Neutrophil (primary cell): ENCODE measurements around the gene CHAC1.

ENCODE experiments used
- H3K27ac ChIP-seq: fragments of 200-600 bp; sonication (generic); 2 replicates; pipeline ENCODE4 v1.5.1; 2016; ENCODE audit warnings: mild to moderate bottlenecking, moderate library complexity
- H3K27me3 ChIP-seq: fragments of 200-600 bp; sonication (generic); 2 replicates; pipeline ENCODE4 v1.6.0; 2016; ENCODE audit warnings: mild to moderate bottlenecking
- H3K36me3 ChIP-seq: fragments of 200-600 bp; sonication (generic); 2 replicates; pipeline ENCODE4 v1.5.1; 2017
- H3K4me1 ChIP-seq, 2 experiments: fragments of 200-600 bp in 1 of 2; sonication (generic) in 1 of 2; 1 replicate in 1 of 2; 2 replicates in 1 of 2; pipeline versions ENCODE4 v1.5.1 to v1.6.1; 2013 to 2016; ENCODE audit warnings: low read depth in 1 of 2, low read length in 1 of 2, mild to moderate bottlenecking in 1 of 2, moderate library complexity in 1 of 2; ENCODE audit not compliant: control insufficient read depth in 1 of 2, insufficient read depth in 1 of 2
- H3K4me3 ChIP-seq, 2 experiments: fragments of 200-600 bp in 1 of 2; sonication (generic) in 1 of 2; 1 replicate in 1 of 2; 2 replicates in 1 of 2; pipeline ENCODE4 v1.5.1; 2013 to 2016; ENCODE audit warnings: low read depth in 1 of 2, low read length in 1 of 2, mild to moderate bottlenecking in 1 of 2, moderate library complexity in 1 of 2
- H3K9me3 ChIP-seq: fragments of 200-600 bp; sonication (generic); 2 replicates; pipeline ENCODE4 v1.5.1; 2016
- TF ChIP-seq, protein P1 (sequence below): fragments of 200-600 bp; sonication (generic); IDR thresholded peaks from 2 replicates; pipeline ENCODE4 v1.5.1; 2016; ENCODE audit warnings: antibody characterized with exemption

Gene CHAC1

DNA sequence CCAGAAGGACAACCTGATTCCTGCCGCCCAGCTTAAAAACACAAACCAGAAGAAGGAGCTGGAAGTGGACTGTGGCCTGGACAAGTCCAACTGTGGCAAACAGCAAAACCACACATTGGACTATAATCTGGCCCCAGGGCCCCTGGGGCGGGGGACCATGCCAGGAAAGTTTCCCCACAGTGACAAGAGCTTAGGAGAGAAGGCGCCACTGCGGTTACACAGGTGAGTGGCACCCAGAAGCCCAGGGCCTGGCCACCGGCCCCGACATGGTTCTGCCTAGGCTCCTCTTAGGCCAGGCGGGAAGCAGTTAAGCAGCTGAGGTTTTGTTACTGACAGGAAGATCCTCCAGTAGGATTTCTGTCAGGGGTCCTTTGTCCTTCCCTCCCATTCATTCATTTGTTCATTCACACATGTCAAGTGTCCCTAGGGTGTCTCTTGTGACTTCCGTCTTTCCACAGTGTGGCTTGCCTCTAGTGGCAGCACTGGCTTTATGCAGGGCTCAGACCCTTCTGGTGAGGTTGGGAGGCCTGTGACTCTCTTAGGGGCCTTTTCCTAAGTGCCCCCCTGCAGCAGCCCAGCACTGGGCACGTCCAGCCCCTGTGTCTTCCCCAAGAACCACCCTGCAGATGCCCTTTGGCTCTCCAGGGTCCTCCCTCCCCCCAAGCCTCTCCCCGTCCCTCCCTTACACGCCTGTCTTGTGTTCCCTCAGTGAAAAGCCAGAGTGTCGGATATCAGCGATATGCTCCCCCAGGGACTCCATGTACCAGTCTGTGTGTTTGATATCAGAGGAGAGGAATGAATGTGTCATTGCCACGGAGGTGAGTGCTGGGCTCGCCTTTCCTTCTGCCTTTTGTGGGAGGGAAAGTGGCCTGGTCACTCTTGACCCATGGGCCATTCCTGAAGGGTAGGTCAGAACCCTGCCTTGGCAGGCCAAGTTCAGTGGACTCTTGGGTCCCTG is 16.3 kb upstream of the CHAC1 start:
- no peaks in the 10 kb centered on the region for H3K9me3 ChIP-seq
- no peak overlapping the region for H3K4me3 ChIP-seq
- H3K4me1 ChIP-seq: peaks cover 13 to 15% of the 10 kb centered on the region in 2 experiments
- no peaks in the 10 kb centered on the region for H3K36me3 ChIP-seq
- TF ChIP-seq, protein P1, sequence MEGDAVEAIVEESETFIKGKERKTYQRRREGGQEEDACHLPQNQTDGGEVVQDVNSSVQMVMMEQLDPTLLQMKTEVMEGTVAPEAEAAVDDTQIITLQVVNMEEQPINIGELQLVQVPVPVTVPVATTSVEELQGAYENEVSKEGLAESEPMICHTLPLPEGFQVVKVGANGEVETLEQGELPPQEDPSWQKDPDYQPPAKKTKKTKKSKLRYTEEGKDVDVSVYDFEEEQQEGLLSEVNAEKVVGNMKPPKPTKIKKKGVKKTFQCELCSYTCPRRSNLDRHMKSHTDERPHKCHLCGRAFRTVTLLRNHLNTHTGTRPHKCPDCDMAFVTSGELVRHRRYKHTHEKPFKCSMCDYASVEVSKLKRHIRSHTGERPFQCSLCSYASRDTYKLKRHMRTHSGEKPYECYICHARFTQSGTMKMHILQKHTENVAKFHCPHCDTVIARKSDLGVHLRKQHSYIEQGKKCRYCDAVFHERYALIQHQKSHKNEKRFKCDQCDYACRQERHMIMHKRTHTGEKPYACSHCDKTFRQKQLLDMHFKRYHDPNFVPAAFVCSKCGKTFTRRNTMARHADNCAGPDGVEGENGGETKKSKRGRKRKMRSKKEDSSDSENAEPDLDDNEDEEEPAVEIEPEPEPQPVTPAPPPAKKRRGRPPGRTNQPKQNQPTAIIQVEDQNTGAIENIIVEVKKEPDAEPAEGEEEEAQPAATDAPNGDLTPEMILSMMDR: no peak
- no peak overlapping the region for H3K27ac ChIP-seq
- H3K27me3 ChIP-seq: peaks cover 35% of the 10 kb centered on the region

DNA sequence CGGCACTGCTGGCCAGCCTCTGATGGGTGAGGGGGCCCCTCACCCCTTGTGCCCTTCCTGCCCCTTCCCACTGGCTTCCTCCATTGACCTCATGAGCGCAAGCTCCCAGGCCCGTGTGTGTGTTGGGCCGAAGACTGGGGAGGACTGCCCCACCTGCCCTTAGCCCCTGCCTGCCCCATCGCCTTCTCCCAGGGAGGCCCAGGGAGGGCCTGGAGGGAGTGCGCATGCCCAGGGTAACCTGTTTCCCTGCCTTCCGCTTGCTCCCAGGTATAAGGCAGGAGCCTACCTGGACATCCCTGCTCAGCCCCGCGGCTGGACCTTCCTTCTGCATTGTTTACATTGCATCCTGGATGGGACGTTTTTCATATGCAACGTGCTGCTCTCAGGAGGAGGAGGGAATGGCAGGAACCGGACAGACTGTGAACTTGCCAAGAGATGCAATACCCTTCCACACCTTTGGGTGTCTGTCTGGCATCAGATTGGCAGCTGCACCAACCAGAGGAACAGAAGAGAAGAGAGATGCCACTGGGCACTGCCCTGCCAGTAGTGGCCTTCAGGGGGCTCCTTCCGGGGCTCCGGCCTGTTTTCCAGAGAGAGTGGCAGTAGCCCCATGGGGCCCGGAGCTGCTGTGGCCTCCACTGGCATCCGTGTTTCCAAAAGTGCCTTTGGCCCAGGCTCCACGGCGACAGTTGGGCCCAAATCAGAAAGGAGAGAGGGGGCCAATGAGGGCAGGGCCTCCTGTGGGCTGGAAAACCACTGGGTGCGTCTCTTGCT is 15.3 kb upstream of the CHAC1 start:
- H3K27ac ChIP-seq: no peak overlapping the region
- H3K27me3 ChIP-seq: peaks cover 34% of the 10 kb centered on the region
- TF ChIP-seq, protein P1: no peak

DNA sequence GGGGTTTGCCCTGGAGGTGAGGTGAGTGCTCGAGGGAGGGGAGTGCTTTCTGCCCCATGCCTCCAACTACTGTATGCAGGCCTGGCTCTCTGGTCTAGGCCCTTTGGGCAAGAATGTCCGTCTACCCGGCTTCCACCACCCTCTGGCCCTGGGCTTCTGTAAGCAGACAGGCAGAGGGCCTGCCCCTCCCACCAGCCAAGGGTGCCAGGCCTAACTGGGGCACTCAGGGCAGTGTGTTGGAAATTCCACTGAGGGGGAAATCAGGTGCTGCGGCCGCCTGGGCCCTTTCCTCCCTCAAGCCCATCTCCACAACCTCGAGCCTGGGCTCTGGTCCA is 14.8 kb upstream of the CHAC1 start:
- Histone ChIP-seq H3K4me3 (no peak overlapping the region), H3K27me3 (peaks cover 34% of the 10 kb centered on the region), H3K36me3 (no peaks in the 10 kb centered on the region), H3K9me3 (no peaks in the 10 kb centered on the region), H3K4me1 (peaks cover 26 to 28% of the 10 kb centered on the region in 2 experiments), H3K27ac (no peak overlapping the region)
- TF ChIP-seq, protein P1: no peak

More for the DNA sequence above, 15.3 kb upstream of the CHAC1 start:
- H3K9me3 ChIP-seq: no peaks in the 10 kb centered on the region
- H3K36me3 ChIP-seq: no peaks in the 10 kb centered on the region
- H3K4me1 ChIP-seq: peaks cover 22 to 24% of the 10 kb centered on the region in 2 experiments
- no peak overlapping the region for H3K4me3 ChIP-seq

DNA sequence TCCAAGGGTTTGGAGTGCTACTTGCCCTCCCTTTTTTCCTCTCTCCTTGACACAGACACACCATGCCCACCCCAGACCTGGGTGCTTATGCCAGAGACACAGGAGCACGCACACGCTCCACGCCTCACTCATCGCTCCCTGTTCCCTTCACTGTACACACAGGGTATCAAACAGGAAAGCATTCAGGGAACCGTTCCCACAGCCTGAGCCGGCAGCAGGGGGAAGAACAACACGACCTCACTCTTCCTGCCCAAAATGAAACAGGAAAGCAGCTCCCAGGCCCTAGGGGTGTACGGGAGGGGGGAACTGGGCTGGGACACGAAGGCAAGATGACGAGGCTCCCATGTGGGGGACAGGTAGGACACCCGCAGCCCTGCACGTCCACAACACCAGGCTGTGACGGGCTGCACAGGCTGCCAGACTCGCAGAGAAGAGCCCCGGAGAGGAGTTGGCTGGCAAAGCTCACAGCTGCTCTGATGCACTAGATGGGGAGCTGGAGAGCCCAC is 12.9 kb upstream of the CHAC1 start:
- Histone ChIP-seq H3K4me3 (no peak overlapping the region), H3K27ac (peak overlapping the region; percentile 52), H3K9me3 (no peaks in the 10 kb centered on the region), H3K36me3 (no peaks in the 10 kb centered on the region), H3K4me1 (peaks cover 26 to 28% of the 10 kb centered on the region in 2 experiments), H3K27me3 (peaks cover 40% of the 10 kb centered on the region)
- TF ChIP-seq, protein P1: no peak

DNA sequence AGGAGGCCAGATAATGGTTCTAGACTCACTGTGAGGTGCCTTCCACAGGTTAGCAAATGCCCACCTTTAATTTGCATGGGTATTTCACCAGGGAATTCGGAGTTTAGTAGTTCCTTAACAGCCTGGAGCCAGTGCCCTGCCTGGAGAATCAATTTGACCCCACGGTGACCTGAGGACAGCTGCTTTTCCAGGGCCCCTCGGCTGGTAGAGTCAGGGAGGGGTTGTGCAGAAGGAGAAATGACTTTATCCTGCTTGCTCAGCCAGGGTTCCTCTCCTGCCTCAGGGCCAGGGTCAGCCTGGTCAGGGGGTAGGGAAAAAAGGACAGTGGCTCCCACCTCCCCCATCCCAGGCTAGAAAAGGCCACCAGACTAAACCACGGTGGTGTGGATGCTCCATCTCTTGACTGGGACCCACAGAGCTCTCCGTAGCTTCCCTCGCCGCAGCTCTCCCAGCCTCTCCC is 12.2 kb upstream of the CHAC1 start:
- Histone ChIP-seq H3K4me3 (peak overlapping the region; percentile 78 to 86), H3K4me1 (peaks cover 26 to 28% of the 10 kb centered on the region in 2 experiments), H3K27me3 (peaks cover 40% of the 10 kb centered on the region), H3K27ac (peak overlapping the region; percentile 69), H3K9me3 (no peaks in the 10 kb centered on the region), H3K36me3 (no peaks in the 10 kb centered on the region)
- TF ChIP-seq, protein P1: no peak
